Measurements from ENCODE around the gene KNCN. TPM values are rescaled to one million over a fixed set of nuclear protein-coding genes. Genes with fewer than 3 reads are reported as not detected.

Gene KNCN
- total and polyA plus RNA-seq, 9 donors: 0.20 to 0.24 TPM; not detected in 7

DNA sequence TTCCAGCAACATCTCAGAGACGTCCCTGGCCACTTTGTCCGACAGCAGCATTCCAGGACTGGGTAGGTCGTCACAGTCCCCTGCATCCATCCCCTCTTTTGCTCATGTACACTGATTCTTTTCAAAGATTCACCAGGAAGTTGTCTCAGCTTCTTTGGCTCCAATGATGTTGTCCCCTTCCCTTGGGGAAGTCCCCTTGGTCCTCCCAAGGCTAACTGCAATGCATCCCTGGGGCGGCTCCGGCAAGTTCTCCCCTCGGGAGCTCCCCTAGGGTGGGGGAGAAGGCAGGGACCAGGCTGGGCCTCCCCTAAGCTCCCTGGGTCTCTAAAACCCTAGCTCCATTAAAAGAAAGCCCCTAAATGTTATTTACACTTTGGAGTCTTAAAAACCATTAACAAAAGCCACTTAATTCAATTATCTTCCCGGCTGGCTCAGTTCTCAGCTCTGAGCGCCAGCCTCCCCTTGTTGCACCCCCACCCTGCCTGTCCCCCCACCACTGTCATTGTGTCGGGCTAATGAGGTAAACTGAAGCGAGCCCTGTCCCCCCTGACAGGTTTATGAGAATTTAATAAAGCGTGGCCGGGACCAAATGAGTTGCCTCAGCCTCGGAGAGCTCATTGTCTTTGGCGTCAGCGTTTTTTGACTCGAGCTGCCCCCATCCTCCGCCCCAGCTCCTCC is 25.3 kb downstream of the KNCN start:
- 5% methylated on average over 7 of the region's 17 CpGs for WGBS (ENCODE audit: insufficient coverage)
- Histone ChIP-seq H3K4me3 (ENCODE audit: low read length) (no peak overlapping the region), H3K9me3 (replicated peaks; ENCODE audit: control insufficient read depth, low read depth, low read length) (no peaks in the 10 kb centered on the region), H3K27me3 (ENCODE audit: control insufficient read depth, insufficient read depth, low read length) (peaks cover 78% of the 10 kb centered on the region), H3K4me1 (ENCODE audit: control insufficient read depth, insufficient read depth, low read length) (peaks cover 4% of the 10 kb centered on the region), H3K27ac (ENCODE audit: low read length) (no peak overlapping the region), H3K36me3 (ENCODE audit: control insufficient read depth, insufficient read depth, low read length) (no peaks in the 10 kb centered on the region)
- DNase-seq: no peak

DNA sequence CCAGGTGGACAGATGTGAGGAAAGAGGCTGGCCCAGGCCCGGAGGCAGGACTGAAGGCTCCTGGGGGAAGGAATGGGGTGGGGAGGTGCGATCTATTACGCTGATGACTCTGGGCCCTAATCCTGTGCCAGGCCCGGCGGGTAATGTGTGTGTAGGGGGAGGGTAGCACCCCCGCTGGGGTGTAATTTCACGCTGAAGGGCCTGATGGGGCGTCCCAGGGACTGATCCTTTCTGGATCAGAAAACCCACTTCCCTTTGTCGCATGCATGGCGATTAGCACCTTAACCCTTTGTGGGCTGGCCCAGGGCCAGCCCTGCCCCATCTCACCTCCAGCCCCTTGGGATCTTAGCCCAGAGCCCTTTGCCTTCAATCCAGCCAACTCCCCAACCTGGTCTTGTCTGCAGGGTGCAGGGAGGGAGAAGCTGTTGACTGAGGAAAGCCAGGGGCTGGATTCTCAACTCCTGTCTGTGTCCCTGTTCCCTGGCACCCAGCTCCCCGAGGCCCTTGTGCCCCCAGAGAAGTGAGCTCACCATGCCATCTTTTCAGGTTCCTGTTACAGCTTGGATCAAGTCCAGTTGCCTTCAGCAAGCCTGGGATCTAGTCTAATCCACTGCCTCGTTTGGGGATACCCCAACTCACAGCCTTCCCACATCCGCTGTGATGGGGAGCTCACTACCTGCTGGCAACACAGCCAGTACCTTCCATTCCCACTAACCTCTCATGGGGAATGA is 26.0 kb downstream of the KNCN start:
- WGBS (ENCODE audit: insufficient coverage): 31% methylated on average over 9 of the region's 13 CpGs
- DNase-seq: no peak

DNA sequence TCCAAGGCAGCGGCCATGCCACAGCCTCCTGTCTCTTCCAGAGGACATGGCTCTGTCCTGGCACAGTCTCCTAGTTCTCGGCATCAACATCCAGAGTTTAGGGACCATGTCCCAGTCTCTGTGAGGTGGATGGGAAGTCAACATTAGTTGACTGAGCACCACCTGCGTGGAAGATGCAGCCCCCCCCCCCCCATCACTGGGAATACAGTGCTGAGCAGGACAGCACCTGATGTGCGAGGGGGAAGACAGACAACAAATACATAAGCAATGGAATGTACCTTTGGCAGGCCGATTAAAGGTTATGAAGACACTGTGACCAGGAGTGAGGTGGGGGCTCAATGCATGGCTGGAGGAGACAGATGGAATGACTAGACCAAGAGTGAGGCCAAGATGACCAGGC is 26.6 kb downstream of the KNCN start:
- 62% methylated on average over 2 of the region's 5 CpGs for WGBS (ENCODE audit: insufficient coverage)
- H3K4me1 ChIP-seq (ENCODE audit: control insufficient read depth, insufficient read depth, low read length): peaks cover 10% of the 10 kb centered on the region
- no peaks in the 10 kb centered on the region for H3K9me3 ChIP-seq (replicated peaks; ENCODE audit: control insufficient read depth, low read depth, low read length)
- DNase-seq: no peak
- H3K27me3 ChIP-seq (ENCODE audit: control insufficient read depth, insufficient read depth, low read length): peaks cover 65% of the 10 kb centered on the region
- no peak overlapping the region for H3K27ac ChIP-seq (ENCODE audit: low read length)
- H3K36me3 ChIP-seq (ENCODE audit: control insufficient read depth, insufficient read depth, low read length): no peaks in the 10 kb centered on the region
- no peak overlapping the region for H3K4me3 ChIP-seq (ENCODE audit: low read length)

More for the DNA sequence above, 26.0 kb downstream of the KNCN start:
- H3K36me3 ChIP-seq (ENCODE audit: control insufficient read depth, insufficient read depth, low read length): no peaks in the 10 kb centered on the region
- H3K4me1 ChIP-seq (ENCODE audit: control insufficient read depth, insufficient read depth, low read length): peaks cover 4% of the 10 kb centered on the region
- H3K27me3 ChIP-seq (ENCODE audit: control insufficient read depth, insufficient read depth, low read length): peaks cover 71% of the 10 kb centered on the region
- H3K4me3 ChIP-seq (ENCODE audit: low read length): no peak overlapping the region
- H3K9me3 ChIP-seq (replicated peaks; ENCODE audit: control insufficient read depth, low read depth, low read length): no peaks in the 10 kb centered on the region
- H3K27ac ChIP-seq (ENCODE audit: low read length): no peak overlapping the region

DNA sequence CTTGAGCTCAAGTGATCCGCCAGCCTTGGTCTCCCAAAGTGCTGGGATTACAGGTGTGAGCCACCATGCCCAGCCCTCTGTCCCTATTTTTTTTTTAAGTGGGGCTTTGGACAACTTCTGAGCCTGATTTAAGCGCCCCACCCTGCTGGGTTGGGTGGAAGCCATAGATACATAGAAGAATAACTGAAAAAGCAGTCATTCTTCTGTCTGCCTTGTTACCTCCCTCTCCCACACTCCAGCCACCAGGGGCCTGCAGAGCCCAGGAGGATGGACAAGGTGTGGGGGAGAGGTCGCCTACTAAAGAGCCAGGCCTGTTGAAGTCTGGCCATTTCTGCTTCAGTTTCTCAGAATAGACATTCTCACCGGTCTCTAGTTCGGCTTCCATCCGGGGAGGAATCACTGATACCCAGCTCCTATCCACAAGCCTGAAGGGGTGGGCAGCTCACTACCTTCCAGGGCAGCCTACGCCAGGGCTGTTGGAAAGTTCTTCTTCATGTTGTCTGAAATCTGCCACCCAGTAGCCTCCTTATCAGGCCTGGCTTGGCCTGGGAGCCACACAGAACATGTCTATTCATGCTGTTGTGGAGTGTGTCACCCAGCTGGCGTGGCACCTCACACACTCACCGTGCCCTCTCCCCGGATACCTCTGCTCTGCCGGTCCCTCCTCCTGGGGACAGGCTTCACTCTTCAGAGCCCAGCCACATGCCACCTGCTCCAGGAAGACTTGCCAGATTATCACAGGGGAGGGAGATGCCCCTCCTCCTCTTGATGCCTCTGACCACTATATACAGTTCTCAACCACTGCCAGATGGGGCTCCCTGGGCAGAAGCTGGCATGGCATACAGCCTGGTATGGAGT is 27.7 kb downstream of the KNCN start:
- no peaks in the 10 kb centered on the region for H3K36me3 ChIP-seq (ENCODE audit: control insufficient read depth, insufficient read depth, low read length)
- no peak overlapping the region for H3K4me3 ChIP-seq (ENCODE audit: low read length)
- no peak for DNase-seq
- peaks cover 61% of the 10 kb centered on the region for H3K27me3 ChIP-seq (ENCODE audit: control insufficient read depth, insufficient read depth, low read length)
- H3K9me3 ChIP-seq (replicated peaks; ENCODE audit: control insufficient read depth, low read depth, low read length): no peaks in the 10 kb centered on the region
- H3K4me1 ChIP-seq (ENCODE audit: control insufficient read depth, insufficient read depth, low read length): peaks cover 11% of the 10 kb centered on the region
- WGBS (ENCODE audit: insufficient coverage): 74% methylated on average over 9 of the region's 11 CpGs
- H3K27ac ChIP-seq (ENCODE audit: low read length): no peak overlapping the region

DNA sequence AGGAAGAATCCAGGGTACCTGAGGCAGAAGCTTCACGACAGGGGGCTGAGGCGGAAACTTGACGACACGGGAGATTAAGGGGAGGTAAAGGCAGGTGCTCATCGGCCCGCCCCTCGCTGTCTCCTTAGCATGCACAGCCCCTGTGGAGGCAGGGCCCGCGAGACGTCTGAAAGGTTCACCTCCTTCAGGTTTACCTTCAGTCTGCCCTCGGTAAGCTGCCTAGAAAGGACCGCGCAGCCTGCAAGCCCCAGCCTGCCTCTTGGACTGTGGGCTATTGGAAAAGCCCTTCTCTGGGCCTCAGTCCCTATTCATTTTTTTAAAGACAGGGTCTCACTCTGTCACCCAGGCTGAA is 28.5 kb downstream of the KNCN start:
- Histone ChIP-seq H3K4me1 (ENCODE audit: control insufficient read depth, insufficient read depth, low read length) (peaks cover 11% of the 10 kb centered on the region), H3K27me3 (ENCODE audit: control insufficient read depth, insufficient read depth, low read length) (peaks cover 63% of the 10 kb centered on the region), H3K4me3 (ENCODE audit: low read length) (no peak overlapping the region), H3K27ac (ENCODE audit: low read length) (no peak overlapping the region), H3K36me3 (ENCODE audit: control insufficient read depth, insufficient read depth, low read length) (no peaks in the 10 kb centered on the region), H3K9me3 (replicated peaks; ENCODE audit: control insufficient read depth, low read depth, low read length) (no peaks in the 10 kb centered on the region)
- 26% methylated on average over 13 of the region's 13 CpGs for WGBS (ENCODE audit: insufficient coverage)
- DNase-seq: no peak

DNA sequence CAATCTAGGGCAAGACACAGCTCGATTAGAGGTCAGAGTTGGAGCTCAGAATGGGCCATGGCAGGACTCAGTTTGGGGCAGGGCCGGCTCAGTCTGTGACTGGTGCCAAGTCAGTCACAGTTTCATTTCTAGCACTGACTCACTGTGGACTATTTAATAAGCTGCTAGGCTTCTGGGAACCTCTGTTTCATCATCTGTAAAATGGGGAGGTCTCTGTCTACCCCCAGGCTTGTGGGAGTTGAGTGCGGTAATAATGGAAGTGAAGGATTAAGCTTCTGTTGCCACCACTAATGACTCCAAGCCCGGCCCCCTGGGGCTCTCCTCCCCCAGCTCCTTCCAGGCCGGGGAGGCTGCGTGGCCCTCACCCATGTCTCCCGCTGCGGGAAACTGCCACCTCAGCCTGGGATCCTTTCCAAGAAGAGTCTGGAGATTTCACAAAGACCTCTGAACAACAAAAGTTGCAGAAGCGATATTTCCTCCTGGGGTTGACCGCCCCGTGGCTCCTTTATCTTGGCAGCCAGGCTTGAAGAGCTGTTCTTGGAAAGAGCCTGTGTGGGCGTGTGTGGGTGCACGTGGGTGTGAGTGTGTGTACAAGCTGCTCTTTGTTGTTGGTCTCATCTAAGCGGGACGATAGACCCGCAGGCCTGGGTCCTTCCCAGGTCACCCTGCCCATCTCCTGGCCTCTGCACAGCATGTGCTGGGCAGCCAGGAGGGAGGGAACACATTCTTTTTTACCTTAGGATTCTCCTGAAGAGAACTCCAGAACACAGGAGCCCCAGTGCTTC is 29.1 kb downstream of the KNCN start:
- Histone ChIP-seq H3K4me1 (ENCODE audit: control insufficient read depth, insufficient read depth, low read length) (peaks cover 11% of the 10 kb centered on the region), H3K4me3 (ENCODE audit: low read length) (no peak overlapping the region), H3K27ac (ENCODE audit: low read length) (no peak overlapping the region), H3K36me3 (ENCODE audit: control insufficient read depth, insufficient read depth, low read length) (no peaks in the 10 kb centered on the region), H3K9me3 (replicated peaks; ENCODE audit: control insufficient read depth, low read depth, low read length) (no peaks in the 10 kb centered on the region), H3K27me3 (ENCODE audit: control insufficient read depth, insufficient read depth, low read length) (peaks cover 66% of the 10 kb centered on the region)
- 23% methylated on average over 12 of the region's 16 CpGs for WGBS (ENCODE audit: insufficient coverage)
- no peak for DNase-seq

DNA sequence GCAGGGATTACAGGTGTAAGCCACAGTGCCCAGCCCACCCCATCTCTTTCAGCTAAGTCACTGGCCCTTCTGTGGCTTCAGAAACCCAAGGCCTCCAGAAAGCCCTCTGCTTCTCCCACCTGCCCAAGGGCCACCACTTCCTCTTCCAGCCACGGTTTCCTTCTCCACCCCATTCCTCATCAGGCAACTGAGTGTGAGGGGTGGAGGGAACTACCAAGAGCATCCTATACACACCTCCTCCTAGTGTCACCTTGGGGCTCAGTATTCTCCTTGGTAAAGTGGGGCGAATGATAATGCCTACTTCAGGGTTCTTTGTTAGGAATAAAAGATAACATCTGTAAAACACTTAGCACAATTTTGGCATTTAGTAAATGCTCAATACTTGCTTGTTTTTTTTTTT is 30.0 kb downstream of the KNCN start:
- no peaks in the 10 kb centered on the region for H3K36me3 ChIP-seq (ENCODE audit: control insufficient read depth, insufficient read depth, low read length)
- peaks cover 66% of the 10 kb centered on the region for H3K27me3 ChIP-seq (ENCODE audit: control insufficient read depth, insufficient read depth, low read length)
- no peak for DNase-seq
- H3K9me3 ChIP-seq (replicated peaks; ENCODE audit: control insufficient read depth, low read depth, low read length): no peaks in the 10 kb centered on the region
- no peak overlapping the region for H3K27ac ChIP-seq (ENCODE audit: low read length)
- peaks cover 11% of the 10 kb centered on the region for H3K4me1 ChIP-seq (ENCODE audit: control insufficient read depth, insufficient read depth, low read length)
- H3K4me3 ChIP-seq (ENCODE audit: low read length): no peak overlapping the region
- no CpG with 5 or more reads among the region's 2 CpGs for WGBS (ENCODE audit: insufficient coverage)

DNA sequence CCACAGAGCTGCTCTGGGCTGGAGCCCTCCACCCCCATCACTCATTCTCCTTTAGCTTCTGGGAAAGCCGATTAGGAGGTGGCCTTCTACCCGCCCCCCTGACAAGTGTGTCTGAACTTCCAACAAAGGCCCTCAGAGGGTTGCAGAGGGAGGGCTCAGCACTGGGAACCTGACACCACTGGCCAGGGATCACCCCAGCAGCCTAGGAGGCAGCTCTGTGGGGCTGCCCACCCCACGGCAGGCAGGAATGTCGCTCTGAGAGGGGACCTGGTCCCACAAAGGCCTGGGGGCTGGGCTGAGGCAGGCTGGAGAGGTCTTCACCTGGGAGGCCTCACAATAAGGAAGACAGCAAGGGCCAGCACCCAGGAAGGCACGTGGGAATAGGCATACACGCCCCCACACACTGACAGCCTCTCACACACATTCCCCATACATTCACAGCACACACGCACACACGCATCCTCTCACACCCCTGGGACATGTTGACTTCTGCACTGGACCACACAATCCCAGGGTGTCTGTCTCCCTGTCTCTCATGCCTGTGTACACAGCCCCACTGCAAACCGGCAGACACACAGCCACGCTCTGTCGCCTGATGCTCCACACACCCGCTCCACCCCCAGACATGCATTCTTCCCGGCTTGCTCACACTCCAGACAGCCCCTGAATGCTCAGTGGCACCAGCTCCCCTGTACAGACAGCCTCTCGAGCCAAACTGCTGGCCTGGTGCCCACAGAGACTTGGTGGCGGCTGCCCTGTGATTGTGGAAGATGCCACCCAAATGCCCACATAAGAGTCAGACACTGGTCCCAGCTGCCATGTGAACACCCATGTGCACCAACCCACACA is 31.2 kb downstream of the KNCN start:
- Histone ChIP-seq H3K4me1 (ENCODE audit: control insufficient read depth, insufficient read depth, low read length) (peaks cover 11% of the 10 kb centered on the region), H3K27me3 (ENCODE audit: control insufficient read depth, insufficient read depth, low read length) (peaks cover 66% of the 10 kb centered on the region), H3K9me3 (replicated peaks; ENCODE audit: control insufficient read depth, low read depth, low read length) (no peaks in the 10 kb centered on the region), H3K36me3 (ENCODE audit: control insufficient read depth, insufficient read depth, low read length) (no peaks in the 10 kb centered on the region), H3K27ac (ENCODE audit: low read length) (no peak overlapping the region), H3K4me3 (ENCODE audit: low read length) (no peak overlapping the region)
- DNase-seq: no peak
- 18% methylated on average over 8 of the region's 15 CpGs for WGBS (ENCODE audit: insufficient coverage)

DNA sequence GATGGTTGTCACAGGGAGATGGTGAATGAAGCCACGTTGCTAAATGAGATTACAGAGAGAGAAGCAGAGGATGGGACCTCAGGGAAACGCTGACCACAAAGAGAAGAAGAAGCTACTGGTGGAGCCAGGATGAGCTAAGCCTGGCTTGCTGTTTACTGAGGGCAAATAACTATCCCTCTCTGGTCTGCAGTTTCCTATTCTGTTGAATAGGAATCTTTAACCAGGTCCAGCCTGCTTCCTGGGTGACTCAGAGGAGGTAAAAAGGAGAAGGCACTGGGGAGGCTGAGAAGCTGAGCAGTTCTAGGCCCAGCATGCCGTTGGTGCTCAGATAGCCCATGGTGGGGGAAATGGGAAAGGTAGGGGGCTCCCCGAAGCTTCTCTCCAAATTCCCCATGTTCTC is 32.2 kb downstream of the KNCN start:
- 46% methylated on average over 2 of the region's 4 CpGs for WGBS (ENCODE audit: insufficient coverage)
- no peak for DNase-seq
- H3K27me3 ChIP-seq (ENCODE audit: control insufficient read depth, insufficient read depth, low read length): peaks cover 63% of the 10 kb centered on the region

More for the DNA sequence above, 32.2 kb downstream of the KNCN start:
- no peak overlapping the region for H3K27ac ChIP-seq (ENCODE audit: low read length)
- no peaks in the 10 kb centered on the region for H3K36me3 ChIP-seq (ENCODE audit: control insufficient read depth, insufficient read depth, low read length)
- H3K9me3 ChIP-seq (replicated peaks; ENCODE audit: control insufficient read depth, low read depth, low read length): no peaks in the 10 kb centered on the region
- H3K4me1 ChIP-seq (ENCODE audit: control insufficient read depth, insufficient read depth, low read length): peaks cover 11% of the 10 kb centered on the region
- no peak overlapping the region for H3K4me3 ChIP-seq (ENCODE audit: low read length)
